NCI-H748 treated with DMSO at 0.1 percent for 48 hours (cell line): ENCODE data around the gene DAB2.

Experiments used
- DNase-seq: peaks from one replicate; lab custom pipeline; 2025; lab: John Stamatoyannopoulos, UW

The DAB2 gene

DNA sequence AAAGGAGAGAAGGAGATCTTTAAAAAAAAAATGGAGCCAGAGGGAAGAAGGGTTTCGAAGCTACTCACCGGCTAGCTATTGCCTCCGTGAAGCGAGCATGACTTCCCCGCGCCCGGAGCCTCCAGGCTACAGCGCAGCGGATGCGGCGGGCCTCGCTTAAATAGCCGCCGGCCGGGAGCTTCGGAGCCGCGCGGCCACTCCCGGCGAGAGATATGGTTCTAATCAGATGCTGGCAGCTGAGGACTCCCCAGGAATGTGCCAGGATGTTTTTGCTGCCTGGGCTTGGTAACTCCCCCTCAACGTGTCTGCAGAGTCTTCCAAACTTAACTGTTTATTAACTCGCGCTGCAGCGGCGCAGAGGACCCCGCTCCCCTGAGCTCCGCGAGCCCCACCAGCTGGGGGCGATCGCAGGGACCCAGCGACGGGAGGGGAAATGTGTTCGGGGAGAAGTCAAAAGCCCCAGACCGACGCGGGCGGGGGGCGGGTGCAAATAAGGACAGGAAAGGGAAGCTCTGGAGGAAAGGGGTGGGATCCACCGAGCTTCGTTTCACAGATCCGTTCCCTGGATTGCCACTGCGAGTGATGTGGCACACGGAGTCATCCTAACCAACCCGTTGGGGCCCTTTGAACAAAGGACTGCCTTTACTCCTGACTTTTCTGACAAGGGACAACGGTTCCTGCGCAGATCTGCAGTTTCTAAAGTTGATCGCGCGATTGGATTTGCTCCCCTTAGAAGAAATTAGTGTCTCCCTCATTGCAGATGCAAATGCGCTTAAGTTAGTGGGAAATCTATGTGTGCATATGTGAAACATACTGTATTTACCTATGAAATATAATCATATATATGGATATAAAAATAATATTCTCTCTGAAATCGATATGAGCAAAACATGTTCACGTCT, at the start of gene DAB2:
Gene DAB2 (minus strand): TSS at position 245 of the 902 bp plus-strand sequence. CDS start 30,660 bp downstream, outside the sequence.
- DNase-seq: peak; percentile 94

DNA sequence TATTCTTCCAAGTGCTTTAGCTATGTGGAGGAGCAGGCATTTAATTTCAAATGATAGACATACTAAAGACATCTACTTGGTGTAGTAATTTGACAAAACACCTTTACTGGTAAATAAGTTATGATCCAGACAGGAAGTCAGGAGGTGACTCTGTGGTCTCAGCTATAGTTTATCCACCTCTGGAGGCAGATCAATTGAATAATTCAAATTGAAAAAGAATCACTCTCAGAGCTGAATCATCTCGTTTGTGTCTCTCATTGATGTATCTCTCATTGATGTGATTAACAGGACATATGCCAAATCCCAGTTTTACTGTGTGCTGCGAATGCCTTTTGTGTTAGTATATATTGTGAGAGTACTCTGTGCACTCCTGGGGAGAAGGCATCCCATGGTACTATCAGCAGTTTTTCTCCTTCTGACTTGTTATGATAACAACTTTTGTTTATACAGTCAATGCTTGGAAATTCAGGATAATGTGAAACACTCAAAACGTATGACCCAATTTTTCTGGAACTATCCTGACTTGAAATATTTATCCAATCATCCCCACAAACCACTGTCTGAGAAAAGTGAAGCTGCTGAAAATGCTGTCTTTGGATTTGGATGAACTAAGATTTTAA, 48.5 kb upstream of the DAB2 start:
- DNase-seq: no peak

DNA sequence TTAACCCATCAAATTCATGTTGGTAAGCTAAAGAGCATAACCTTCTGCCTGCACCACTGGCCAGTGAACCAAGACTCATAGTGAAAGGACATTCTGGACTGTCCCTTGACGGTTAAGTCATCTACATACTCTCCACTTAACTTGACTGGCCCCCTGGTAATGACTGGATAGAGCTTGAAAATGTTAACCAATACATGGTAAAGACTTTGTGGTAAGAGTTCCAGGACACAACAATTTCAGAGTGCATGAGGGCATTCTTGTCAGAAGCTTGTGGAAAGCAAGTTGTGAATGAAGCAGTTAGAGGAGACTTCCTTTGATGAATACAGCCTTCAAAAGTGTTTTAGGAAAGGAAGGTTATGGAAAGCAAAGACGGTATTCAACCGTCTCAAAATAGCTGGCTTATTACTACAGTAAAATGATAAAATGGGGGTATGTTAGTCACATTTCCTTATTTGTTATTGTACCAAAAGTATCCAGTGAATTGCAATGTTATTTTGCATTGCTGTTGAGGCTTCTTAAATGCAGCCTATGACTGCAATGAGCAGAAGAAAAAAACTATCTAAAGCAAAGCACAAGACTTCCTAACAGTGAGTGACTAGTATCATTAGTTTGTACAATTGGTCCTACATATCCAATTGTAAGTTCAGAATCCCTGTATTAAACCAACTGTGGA, 47.2 kb upstream of the DAB2 start:
- DNase-seq: no peak

DNA sequence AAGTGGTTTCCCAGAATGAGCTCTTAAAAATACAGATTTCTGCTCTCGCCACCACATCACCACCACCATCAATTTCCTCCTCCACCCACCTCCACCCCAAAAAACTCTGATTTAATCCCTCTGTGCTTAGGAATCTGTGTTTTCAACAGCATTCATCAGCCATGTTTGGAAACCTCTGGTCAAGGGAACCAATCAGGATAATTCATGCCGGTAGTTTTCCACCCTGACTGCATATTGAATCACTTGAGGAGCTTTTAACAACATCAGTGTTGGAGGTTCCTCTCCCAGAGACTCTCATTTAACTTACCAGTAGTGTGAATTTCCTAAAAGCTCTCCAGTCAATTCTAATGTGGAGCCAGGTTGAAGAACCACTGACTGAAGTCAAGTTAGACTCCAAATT, 46.0 kb upstream of the DAB2 start:
- no peak for DNase-seq

DNA sequence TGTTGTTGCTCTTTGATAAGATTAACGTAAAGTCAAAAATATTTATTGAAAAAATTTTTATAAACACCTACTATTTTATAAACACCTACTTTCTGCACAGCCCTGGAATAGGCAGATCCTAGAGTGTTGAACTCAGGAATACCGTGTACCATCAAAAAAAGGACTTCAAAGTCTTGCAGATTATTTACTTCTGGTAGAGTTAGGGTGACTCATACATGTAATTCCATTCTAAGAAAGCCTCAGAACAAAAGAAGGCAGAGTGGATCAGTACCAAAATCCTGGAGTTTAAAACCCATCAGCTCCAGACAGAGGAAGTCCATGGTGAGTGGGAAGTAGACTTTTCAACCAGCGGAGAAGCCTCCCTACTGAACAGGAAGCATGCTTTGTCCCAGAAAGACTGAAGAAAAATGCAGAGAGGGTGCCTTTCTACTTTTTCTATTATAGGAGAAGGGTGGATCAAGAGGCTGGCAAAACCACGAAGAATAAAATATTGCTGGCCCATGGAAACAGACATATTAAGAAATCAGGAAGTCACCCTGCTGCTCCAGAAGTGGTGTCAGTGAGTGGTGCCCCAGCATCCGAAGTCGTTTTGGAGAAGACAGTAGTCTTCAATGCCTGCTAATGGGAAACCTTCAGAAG, 45.1 kb upstream of the DAB2 start:
- no peak for DNase-seq

DNA sequence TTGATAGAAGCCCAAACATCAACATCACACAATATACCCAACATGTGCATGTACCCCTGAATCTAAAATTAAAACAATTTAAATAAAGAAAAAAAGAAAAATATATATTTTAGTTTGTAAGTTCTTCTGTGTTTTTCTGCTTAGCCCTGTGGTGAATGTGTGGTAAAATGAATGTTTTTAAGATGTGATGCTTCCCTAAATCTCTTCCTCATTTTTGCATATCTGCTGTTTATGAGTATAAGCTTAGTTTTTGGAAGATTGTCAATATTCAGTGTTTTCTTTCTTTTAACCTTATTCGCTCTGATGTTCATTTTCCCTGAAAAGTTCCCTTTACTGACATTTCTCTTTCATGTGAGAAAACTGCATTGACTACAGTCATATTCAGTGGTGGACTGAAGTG, 44.4 kb upstream of the DAB2 start:
- DNase-seq: no peak

DNA sequence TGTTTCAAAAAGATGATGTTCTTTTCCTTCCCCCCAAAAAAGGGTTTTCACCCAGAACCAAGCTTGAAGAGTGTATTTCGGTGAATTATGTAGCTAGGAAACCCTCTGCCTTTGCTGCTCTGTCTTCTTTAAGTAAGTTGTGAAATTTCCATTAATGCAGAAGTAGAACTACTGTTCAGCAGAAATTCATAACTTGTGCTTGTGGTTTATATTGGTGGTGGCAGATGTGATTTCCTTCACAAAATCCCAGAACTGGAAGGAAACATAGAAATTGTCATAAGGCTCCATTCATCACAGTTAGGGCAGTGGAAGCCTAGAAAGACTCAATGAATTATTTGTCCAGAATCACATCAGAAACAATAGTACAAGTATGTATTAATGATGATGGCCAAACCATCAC, 42.1 kb upstream of the DAB2 start:
- no peak for DNase-seq

DNA sequence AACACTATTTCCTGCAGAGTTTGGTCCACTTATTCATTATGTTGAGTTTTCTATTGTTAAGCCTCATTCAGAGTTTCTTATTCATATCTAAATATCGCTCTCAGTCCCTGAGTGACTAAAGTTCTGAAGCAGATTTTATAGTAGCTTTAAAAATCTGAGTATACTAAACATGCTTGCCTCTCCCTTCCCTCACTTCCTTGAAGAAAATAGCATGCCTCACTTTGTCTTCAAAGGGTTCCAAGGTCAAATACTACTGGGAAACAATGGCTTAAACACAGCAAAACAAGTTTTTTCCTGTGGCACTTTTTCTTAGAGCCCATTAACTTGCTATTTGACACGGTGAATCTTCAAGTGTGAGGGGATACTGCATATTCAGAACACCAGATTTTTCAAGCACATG, 41.1 kb upstream of the DAB2 start:
- no peak for DNase-seq

DNA sequence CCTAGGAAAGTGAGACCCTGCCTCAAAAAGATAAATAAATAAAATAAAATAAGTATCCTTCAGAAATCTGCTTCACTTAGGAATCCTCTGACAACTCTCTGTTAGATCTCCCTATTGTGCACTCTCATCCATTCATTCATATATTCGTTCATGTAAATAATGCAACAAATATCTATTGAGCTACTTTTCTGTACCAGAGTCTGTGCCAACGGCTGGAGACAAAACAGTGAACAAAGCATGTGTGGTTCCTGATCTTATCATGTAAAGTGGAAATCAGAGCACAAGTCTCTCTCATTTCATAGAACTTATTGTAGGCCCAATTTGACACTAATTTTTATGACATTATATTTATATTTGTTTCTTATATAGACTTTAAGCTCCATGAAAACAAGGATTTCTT, 40.3 kb upstream of the DAB2 start:
- DNase-seq: no peak

DNA sequence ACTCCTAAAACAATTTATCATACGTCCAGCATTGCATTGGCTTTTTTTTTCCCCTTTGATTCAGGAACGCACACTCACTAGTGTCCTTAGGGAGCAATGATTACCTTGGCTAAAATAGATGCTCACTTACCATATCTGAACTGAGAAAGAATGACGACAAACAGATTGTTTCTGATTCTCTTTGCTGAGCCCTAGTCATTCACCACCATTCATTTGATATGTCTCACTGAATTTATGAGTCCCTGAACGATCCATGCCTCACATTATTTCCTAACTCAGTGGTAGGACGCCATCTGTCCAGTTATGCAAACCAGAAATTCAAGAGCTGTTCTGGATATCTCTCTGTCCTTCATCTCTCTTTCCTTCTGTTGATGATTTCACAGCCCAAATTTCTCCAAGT, 39.3 kb upstream of the DAB2 start:
- no peak for DNase-seq

DNA sequence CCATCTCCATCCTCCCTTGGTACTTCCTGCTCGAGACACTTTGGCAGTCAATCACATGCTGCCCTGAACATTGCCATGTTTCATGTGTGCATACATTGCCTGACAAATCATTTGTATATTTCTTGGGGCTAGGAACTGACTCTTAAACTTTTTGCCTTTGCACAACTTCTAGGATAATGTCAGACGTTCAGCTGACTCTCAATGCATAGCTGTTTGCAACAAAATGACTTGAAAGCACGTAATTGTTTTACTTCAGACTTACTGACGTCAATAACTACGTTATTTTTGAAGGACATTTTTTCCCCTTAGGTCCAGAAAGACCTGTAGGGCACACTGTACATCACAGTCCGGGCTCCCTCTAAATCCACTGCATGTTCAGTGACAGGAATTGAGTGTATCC, 37.4 kb upstream of the DAB2 start:
- no peak for DNase-seq

DNA sequence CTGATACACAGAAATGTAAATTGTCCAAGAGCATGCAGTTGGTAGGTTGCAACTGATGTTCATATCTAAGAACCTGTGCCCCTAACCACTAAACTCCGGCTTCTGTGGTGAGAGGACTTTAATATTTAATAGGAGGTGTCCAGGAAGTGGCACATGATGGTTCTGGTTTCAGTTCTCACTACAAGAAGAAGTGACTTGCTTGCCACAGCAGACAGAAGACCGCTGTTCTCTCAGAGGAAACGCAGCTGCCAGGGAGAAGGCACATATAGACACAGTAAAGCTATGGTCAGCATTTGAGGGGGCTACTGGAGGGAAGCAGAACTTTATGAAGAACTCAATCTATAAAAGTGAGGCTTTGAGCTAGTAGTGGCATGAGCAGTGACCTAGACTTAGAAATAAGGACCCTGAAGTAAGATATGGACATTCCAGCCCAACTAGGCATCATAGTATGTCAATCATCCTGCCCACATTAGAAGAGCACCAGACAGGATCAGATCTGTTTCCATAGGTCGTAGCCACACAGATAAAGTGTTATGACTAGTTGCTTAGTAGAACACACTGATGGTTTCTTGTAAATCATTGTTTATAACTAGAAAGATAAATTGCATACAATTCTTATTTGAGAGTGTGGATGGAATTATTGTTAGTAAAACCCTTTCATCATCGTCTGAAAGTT, 36.4 kb upstream of the DAB2 start:
- DNase-seq: no peak

DNA sequence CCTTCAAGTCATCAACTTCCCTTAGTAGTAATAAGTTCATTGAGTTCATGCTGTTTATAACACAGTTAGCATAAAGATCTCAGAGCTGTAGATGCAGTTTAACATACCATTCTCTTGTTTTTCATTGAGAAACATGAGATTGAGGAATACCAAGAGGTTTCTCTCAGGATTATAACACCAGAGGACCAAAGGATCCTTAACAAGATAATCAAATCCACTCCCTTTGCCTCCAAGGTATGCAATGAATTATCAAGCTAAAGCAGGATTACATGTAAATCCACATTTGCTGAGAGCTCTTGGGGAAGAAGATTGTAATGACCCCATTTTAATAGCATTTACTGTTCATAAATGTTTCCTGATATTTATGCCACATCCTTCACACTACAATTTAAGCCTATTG, 35.1 kb upstream of the DAB2 start:
- DNase-seq: no peak

DNA sequence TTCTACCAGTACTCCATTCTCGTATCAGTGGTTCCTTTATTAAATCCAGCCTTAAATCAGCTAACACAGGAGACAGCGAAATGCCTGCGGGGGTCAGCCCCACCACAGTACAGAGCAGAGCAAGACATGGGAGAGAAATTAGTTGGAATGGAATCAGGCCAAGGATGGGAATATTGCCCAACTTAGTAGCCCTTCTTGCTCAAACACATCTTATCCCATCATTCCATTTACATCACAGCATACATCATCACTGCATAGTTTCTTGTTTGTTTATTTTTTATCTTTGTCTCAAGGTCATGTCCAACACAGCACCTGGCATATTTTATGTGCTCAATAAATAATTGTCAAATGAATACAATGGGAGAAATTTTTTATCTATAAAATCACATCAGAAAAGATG, 34.3 kb upstream of the DAB2 start:
- DNase-seq: no peak

DNA sequence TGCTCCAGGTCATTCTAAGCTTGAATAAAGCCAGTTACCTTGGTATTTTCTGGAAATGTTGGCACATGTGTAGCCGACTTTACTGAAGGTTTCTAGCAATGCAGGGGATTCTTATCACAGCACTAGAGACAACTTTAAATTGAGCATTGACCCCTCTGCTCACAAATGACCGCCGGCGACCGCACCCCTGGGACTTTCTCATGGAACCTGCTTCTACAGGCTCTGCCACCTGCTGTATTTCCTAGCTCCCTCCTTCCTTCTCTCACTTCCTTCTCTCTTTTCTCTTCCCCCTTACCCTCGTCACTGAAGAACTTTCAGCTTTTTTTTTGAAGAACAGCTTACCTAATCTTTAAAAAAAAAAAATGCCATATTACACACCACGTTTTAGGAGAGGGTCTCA, 30.9 kb upstream of the DAB2 start:
- no peak for DNase-seq

DNA sequence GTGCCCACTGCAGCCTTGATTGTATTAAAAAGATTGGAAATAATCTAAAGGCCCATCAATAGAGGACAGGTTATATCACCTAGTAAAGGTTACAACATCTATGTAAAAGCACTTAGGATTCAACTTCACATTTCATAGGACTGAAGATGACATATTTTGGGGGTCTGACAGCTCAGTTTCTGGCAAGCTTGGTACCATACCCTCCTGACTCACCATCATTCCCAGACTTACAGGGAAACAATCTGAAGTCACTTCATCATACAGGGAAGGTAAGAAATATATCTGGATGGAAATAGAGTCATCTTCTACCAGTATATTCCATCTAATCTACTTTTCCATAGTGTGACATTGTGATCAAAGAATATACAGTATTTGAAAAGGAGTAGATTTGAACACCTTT, 28.8 kb upstream of the DAB2 start:
- DNase-seq: no peak

DNA sequence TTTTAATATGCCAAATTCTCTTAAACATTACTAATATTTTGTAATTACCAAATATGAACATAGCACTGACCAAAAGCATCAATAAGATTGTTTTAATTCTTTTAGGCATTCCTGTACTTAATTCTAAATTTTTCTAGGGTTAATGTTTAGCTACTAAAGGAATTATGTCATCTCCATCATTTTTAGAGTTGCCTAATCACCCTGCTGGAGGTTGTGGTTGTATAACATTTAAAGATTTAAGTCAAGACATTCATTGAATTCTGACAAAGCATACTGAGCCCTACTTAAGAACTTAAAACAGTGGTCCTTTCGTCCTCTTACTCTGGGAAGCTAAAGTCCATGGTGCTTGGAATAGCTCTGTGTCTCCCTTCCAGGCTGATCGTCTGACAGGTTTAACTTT, 28.1 kb upstream of the DAB2 start:
- DNase-seq: no peak

DNA sequence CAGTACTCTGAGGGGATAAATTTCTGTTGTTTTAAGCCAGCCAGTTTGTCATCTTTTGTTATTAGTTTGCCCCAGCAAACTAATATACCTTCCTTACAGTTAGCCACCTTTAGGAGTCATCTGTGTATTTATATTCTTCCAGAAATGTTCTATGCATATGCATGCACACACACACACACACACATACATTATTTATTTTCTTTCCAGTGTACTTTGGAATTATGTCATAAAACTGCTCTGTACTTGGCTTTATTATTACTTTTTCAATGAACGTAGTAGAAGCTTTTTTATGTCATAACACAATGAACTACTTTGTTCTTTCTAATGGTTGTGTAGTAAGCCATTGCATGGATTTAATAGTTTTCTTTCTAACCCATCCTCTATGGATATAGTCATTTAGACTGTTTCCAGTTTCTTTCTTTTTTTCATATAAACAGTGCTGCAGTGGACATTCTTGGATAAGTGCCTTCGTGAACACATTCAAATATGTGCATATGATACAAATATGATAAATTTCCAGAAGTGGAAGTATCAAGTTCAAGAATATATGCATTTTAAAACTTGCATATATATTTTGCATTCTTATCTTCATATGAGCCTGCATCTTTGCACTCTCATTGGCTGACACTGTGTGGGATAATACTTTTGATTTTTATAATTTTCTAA, 26.6 kb upstream of the DAB2 start:
- DNase-seq: no peak

DNA sequence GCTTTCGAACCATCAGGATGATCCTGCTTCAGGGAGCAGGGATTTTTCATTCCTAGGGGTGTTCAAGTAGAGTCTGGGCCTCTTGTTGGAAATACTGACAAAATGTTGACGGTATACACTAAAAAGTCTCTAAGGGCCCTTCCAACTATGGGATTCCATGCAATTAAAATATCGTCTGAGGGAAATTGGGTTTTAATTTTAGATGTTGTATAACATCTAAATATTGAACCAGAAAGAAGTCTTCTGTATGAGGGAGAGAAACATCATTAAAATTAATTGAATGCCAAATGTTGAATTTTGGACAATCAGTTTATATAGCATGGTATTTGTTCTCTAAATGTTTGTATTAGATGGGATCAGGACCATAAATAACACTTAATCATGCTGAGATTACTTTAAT, 25.7 kb upstream of the DAB2 start:
- no peak for DNase-seq

DNA sequence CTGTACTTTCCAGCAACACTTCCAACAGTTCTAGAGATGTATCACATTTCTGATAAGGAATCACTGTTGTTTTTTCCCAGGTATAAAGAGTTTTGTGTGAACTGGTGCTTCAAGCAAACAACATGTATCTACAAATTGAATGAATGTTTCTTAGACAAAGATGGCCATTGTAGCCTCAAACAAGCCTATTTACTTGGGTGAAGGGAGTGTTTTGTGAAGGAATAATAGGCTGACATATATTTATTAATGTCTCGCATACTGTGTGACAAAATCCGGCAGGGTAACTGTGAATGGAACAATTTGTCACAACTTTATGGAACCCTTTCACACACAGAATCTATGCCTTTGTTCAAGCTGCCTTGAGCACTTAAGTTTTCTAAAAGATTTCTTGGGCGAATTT, 24.8 kb upstream of the DAB2 start:
- no peak for DNase-seq

DNA sequence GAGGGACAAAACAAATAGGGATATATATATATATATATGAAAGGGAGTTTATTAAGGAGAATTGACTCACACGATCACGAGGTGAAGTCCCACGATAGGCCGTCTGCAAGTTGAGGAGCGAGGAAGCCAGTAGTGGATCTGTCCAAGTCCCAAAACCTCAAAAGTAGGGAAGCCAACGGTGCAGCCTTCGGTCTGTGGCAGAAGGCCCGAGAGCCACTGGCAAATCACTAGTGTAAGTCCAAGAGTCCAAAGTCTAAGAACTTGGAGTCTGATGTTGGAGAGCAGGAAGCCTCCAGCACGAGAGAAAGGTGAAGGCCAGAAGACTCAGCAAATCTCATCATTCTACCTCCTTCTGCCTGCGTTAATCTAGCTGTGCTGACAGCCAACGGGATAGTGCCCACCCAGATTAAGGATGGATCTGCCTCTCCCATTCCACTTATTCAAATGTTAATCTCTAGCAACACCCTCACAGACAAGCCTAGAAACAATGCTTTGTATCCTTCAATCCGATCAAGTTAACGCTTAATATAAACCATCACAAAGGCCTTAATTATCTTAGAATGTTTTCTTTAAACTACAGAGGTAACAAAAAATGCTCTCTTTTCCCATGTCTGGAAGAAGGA, 23.8 kb upstream of the DAB2 start:
- DNase-seq: no peak
